GM06990 (cell line): ENCODE measurements around the gene SUGCT.

Source experiments
- DNase-seq: peaks from one replicate; pipeline ENCODE4 v3.0.0-alpha.2; 2011; ENCODE audit not compliant: insufficient read length; ENCODE audit errors: extremely low read depth
- H3K27me3 ChIP-seq: replicated peaks from 2 replicates; pipeline ENCODE4 v1.6.0; 2011; ENCODE audit warnings: low read length; ENCODE audit not compliant: control insufficient read depth, insufficient read depth
- H3K36me3 ChIP-seq: 2 replicates; pipeline ENCODE4 v1.5.1; 2011; ENCODE audit warnings: low read length; ENCODE audit not compliant: control insufficient read depth, insufficient read depth
- H3K4me3 ChIP-seq: replicated peaks from 2 replicates; pipeline ENCODE4 v1.5.1; 2011; ENCODE audit warnings: low read depth, mild to moderate bottlenecking, control low read depth, low read length
- CTCF ChIP-seq: IDR thresholded peaks from 2 replicates; pipeline ENCODE4 v1.5.1; 2011; ENCODE audit warnings: low read length, control low read depth, mild to moderate bottlenecking, inconsistent platforms; ENCODE audit not compliant: insufficient read depth, poor library complexity, severe bottlenecking

Gene SUGCT

DNA sequence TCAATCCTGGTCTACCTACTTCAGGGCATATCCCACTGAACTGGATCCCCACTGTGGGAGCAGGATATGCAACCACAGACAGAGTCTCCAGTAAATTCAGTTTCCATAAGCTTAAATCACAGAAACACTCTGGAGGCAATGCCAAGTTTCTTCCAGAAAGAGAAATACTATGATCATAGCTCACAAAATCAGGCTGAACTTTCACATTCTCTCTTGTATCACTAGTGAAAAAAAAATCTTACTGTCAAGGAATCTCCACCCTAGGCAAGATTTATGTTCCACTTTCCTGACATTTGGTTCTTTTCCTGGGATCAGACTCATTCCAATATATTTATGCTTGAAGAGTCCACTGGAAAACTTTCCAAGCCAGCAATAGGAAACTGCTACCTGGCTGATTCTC lies 749.0 kb downstream of the SUGCT start:
- no peak for TF ChIP-seq CTCF
- Histone ChIP-seq H3K4me3 (no peak overlapping the region), H3K27me3 (no peaks in the 10 kb centered on the region), H3K36me3 (no peaks in the 10 kb centered on the region)
- DNase-seq, result no peak

- H3K4me3 ChIP-seq, result no peak overlapping the region
- TF ChIP-seq CTCF, result no peak
- no peaks in the 10 kb centered on the region for H3K36me3 ChIP-seq
- no peaks in the 10 kb centered on the region for H3K27me3 ChIP-seq
- no peak for DNase-seq
Observed at GRCh38 chr7:40884241-40884640, 749.4 kb downstream of the SUGCT start.

DNA sequence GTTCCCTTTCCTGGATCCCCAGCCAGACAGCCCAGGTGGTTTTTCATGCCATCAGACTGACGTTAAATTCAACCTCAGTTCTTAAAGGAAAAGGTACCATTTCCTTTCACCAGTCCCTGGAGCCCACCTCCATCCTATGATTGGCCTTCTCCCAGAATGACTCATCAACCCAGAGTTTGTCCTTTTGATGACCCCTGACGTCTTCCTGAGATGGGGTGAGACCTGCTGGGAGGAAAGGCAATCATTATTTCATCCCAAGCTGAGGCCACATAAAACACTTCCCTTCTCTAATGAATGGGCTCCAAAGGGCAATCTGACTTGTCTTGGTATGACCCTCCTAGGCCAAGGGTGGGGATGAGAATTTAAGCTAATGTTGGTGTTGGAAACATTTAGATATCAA lies 750.7 kb downstream of the SUGCT start:
- no peak overlapping the region for H3K4me3 ChIP-seq
- no peak for TF ChIP-seq CTCF
- no peaks in the 10 kb centered on the region for H3K36me3 ChIP-seq
- H3K27me3 ChIP-seq, result no peaks in the 10 kb centered on the region
- DNase-seq, result no peak

DNA sequence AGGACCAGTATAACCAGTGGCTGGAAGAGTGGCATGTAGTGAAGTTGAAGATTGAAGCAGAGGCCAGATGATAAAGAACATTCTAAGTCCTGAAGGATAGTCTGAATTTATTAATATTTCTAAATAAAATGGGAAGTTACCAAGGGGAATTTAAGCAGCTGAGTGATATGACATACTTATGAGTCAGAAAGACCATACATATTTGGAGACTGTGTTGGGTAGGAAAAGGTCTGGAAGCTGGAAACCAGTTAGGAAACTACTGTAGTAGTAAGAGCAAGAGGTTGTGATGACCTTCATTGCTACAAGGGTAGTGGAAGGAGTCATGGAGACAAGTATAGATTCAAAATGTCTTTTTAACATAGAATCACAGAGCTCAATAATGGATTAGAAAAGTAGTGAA lies 752.3 kb downstream of the SUGCT start:
- no peak for DNase-seq
- H3K4me3 ChIP-seq, result no peak overlapping the region
- no peaks in the 10 kb centered on the region for H3K36me3 ChIP-seq
- no peaks in the 10 kb centered on the region for H3K27me3 ChIP-seq
- TF ChIP-seq CTCF, result no peak

DNA sequence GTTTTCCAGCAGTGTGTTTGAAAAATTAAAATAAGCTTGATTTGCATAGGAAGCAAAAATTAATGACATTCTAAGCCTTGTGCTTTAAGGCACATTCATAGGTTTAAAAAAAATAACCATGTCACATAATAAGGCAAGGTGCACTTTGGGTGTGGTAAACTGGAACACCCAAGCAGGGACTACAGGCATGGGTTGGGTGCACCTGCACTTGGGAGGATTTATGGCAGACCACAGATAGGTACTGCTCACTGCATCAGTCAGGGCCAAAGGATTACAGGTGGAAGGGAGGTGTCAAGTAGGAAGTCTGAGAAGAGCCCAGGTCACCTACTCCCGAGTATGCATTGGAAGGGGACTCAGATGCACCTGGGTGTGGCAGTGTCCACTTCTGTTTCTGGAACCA lies 753.7 kb downstream of the SUGCT start:
- no peaks in the 10 kb centered on the region for H3K36me3 ChIP-seq
- no peak overlapping the region for H3K4me3 ChIP-seq
- no peak for TF ChIP-seq CTCF
- DNase-seq, result no peak
- H3K27me3 ChIP-seq, result no peaks in the 10 kb centered on the region

DNA sequence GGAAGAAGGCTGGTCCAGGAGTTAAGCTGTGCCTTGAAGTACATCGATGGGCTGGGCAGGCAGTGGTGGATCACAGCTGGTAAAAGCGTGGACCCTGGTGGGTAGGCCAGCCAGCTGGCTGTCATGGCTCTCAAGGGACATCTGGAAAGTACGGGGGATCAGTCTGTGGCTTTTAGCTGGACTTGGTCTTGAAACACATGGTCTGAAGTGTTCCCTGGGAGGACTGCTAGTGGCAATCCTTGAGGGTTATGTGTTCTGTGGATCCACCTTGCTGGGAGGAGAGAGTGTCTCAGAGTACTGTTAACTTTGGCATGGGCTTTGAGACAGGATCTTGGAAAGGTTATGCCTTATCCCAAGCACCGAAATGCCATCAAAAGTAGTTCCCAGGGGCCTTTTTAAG lies 754.3 kb downstream of the SUGCT start:
- TF ChIP-seq CTCF, result no peak
- H3K4me3 ChIP-seq, result no peak overlapping the region
- H3K27me3 ChIP-seq, result no peaks in the 10 kb centered on the region
- no peak for DNase-seq
- H3K36me3 ChIP-seq, result no peaks in the 10 kb centered on the region
